ENCODE measurements around the gene LAPTM5.

DNA sequence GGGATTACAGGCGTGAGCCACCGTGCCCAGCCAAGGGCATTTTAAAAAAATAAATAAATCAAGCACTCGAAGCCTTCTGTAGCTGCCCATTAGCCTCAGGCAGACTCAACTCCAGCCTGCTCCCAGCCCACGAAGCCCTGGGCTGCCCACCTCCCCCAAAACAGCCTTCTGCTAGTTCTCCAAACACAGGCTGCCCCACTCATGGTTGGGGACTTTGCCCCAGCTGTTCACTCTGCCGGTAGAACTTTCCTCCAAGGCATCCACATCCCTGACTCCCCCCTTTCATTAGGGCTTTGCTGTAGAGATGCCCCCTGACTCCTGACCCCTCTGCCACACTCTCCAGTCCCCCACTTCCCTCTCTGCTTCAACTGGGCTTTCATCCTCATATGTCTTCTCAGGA, 29.7 kb upstream of the LAPTM5 start:
- TF ChIP-seq, protein P1, sequence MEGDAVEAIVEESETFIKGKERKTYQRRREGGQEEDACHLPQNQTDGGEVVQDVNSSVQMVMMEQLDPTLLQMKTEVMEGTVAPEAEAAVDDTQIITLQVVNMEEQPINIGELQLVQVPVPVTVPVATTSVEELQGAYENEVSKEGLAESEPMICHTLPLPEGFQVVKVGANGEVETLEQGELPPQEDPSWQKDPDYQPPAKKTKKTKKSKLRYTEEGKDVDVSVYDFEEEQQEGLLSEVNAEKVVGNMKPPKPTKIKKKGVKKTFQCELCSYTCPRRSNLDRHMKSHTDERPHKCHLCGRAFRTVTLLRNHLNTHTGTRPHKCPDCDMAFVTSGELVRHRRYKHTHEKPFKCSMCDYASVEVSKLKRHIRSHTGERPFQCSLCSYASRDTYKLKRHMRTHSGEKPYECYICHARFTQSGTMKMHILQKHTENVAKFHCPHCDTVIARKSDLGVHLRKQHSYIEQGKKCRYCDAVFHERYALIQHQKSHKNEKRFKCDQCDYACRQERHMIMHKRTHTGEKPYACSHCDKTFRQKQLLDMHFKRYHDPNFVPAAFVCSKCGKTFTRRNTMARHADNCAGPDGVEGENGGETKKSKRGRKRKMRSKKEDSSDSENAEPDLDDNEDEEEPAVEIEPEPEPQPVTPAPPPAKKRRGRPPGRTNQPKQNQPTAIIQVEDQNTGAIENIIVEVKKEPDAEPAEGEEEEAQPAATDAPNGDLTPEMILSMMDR (IDR thresholded peaks at IDR 0.05; ENCODE audit: insufficient read depth, low read depth, low read length) = no peak
- TF ChIP-seq EZH2 (IDR thresholded peaks at IDR 0.05; ENCODE audit: insufficient read depth, low read length) = no peak
